ENCODE results near the gene CDC42BPA.
"Not testable (repeated sequence)": the region's sequence is repeated elsewhere in the genome, so short reads cannot be mapped to it uniquely, and the experiment has no call there.

CDC42BPA gene

DNA sequence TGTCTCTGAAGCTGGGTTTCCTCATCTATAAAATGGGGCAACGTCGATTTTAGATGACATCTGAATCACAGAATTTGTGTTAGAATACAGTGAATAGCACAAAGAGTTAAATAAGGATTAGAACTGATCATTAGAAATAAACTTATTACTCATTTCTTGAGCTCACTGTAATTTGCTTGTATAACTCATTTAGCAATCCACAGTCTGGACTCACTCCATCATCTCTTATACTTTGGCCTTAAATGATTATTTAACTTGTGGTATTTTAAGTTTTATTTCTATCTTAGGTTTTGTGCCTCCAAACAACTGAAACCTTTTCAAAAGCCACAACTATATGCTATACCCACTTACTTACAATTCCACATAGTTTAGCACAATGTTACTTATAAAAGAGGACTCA is 128.0 kb downstream of the CDC42BPA start:
- no peak for DNase-seq

DNA sequence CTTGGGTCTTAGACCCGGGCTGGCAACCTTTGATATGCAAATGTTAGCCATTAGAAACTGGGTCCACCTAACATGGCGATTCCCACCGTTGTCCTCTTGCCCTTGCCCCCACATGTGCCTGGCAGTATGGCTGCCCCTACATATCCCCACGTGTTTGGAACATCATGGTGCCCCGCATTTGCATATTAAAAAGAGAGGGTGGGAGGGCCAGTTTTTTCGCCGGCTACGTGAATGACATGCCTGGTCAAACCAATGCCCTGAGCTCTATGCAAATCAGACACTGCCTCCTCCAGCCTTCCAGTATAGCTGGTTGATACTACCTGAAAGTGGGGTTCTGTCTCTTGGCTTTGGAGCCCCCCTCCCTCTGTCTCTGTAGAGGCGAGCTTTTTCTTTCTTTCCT is 133.0 kb downstream of the CDC42BPA start:
- no peak for DNase-seq

DNA sequence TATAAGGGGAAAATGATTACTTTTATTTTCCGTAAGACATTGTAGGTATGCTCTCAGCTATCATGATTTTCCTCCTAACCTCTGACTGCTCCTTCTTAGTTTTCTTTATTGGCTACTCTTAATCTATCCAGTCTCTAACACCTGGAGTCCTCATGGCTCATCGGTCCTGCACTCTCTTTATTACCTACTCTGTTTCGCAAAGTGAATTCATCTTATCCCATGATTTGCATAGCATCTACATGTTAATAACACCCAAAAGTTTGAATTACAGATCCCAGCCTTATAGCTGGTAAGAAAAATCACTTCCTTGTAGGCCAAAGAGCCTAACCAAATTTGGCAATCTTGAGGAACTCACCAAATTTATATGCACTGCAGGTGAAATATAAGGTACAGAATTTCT is 136.3 kb downstream of the CDC42BPA start:
- no peak for DNase-seq

DNA sequence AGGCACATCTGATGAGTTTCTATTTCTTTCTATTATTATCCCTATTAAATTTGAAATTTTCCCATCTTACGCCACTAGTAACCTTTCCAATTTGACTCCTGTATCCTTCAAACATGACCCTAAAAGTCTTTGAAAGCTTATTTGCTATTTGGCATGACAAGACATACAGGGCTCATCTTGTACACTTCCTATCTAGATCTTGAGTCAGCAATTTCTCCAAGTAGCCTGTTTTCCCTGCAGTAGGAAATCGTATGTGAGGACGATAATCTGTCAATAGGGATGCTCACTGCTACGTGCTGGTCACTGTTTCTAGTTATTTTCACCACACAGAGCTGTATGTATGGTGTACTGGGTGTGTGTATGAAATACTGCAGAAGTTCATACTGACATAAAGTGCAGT is 142.7 kb downstream of the CDC42BPA start:
- DNase-seq: no peak

DNA sequence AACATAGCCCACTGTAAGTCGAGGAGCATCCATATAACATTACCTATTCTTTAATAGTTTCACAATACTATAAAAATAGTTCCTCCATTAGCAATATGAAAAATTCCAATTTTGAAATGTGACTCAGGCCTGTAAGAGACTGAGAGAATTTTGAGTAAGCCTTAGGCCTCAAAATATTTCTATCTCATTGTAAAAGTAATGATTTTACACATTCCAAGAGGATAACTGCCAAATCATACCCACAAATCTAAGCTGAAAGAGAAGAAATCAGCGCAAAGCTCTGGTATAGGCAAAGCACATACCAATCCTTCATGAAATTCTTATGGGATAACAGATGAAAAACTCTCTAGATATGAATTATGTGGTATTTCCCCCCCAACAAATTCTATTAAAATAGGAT is 144.1 kb downstream of the CDC42BPA start:
- DNase-seq: no peak

DNA sequence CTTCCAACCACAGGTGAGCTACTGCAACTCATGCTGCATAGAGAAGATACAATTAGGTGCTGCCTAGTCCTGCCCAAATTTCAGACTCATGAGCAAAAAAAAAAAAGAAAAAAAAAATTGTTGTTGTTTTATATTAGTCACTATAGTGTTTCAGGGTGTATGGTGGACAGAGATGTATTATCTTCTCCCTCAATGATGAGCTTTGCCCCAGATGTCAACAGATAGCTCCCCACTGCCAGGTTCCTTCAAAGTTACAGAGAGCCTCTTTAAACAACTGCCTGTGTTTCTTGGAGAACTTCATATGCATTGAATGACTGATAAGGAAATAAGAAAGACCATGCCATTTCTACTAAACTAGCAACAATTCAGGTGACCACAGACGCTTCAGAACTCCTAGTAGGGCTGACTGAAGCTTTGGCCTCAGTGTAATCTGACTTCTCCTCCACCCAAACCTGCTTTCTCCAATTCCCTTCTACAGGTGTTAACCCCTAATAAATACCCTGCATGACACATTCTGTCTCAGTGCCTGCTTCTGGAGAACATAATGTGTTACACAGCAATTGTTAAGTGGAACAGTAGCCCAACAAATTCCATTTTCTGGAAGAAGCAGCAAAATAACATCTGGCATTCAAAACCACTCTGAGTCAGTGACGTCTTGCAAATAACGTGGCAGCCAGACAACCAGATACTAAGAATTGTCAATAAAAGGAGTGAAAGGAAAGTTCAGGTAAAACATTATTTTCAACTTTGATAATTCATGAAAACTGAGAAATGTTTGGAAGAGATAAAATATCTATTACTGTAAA is 147.7 kb downstream of the CDC42BPA start:
- peak; percentile 83 for DNase-seq

DNA sequence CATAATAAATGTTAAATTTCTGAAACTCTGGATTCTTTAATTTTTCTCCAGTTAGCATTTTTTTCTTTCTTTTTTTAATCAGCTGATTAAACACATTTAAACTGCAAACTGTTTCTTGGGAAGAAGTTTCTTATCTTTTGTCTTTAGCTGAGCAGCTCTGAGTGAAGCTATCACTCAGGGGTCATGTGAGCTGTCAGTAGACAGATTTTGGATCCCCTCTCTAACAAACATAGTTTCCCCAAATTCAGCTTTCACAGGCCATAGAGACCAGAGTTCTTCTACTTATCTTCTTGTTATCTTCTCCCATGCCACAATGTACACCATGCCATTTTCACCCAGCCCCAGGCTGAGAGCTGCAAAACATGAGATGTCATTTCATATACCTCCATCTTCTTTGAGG is 148.9 kb downstream of the CDC42BPA start:
- DNase-seq: peak; percentile 52

DNA sequence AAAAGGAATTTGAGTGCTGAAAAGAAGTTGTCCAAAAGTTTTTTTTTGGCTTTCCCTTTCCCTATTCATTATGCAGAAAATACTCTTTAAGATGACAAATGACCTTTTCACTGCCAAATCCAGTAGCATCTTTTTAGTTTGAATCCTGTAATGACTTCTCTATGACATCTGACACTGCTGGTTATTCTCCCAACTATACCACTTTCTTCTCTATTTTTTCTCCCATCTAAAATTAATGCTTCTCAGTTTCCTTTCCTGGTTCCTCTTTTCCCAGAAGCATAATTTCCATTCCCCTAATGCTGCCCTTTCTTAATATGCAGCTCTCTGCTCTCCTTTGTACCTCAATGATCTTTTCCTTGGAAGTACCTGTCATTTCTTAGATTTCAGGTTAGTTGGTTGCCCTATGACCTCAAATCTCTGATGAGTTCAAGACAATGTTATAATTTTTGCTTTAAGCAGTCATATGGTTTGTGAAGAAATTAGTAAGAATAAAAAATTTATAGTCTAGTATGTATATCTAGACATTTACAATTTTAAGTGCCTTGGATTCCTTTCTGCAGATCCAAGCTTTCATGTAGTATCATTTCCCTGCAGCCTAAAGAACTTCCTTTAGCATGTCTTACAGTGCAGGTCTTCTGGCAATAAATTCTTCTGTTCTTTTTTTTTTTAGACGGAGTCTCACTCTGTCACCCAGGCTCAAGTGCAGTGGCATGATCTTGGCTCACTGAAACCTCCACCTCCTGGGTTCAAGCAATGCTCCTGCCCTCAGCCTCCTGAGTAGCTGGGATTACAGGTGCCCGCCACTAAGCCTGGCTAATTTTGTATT is 150.8 kb downstream of the CDC42BPA start:
- no peak for DNase-seq

DNA sequence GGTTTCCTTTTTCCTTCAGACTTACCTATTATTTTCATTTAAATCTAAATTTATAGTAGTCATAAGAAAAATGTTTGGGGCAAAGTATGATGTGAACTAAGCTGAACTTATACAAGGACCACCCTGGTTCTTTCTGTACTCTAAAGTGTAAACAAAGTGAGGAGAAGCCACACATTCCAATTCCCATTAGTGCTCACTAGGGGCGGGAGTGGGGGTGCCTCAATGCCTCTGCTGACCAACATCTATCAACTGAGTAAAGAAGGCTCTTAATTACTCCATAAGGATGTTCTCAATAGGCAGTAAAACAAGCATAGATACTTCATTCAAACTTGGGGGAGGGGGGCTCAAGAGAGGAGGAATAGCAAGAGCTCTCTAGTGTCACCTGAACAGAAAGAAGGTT is 151.7 kb downstream of the CDC42BPA start:
- DNase-seq: no peak

DNA sequence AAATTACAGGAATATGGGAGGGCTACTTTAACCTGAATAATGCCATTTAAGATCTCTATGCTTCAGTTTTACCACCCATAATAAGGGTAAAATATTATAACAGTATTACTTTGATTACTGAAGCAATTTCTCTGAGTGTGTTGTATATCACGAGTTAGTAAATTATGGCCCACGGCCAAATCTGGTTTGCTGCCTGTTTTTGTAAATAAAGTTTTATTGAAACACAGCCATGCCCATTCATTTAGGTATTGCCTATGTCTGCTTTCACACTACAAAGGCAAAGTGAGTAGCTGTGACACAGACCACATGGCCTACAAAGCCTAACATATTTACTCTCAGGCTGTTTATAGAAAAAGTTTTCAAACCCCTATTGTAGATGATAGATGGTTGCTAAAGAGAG is 156.8 kb downstream of the CDC42BPA start:
- no peak for DNase-seq

DNA sequence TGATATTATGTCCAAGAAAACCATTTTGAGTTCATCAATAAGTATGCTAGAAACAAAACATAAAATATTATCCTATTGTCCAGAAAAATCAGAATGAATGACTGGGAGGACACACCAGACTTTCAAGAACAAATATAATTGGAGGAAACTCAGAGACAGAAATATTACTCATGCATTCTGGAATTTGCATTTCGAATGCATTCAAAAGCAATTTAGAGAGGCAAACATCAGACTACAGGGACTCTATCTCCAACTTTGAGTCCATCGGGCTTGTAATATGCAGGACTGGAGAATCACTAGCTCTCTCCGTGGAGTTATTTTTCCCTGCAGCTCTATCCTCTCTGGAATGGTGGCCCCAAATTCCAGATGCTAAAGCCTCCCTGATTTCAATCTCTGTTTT is 161.8 kb downstream of the CDC42BPA start:
- DNase-seq: no peak

DNA sequence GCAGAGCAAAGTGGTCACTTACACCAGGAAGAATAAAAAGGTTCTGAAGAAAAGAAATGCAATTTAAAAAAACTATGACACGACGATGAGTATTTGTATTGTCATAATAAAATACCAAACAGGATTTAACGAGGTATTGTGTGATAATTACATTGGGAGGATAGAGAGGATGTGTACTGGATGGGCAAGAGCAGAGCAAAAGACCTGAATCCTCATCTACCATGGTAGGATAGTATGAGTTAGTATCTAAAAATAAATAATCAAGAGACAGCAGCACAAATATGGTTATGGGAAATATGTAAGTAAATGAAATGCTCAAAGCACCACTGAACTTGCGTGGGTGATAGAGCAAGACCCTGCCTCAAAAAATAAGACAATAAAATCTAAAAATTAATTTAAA is 162.6 kb downstream of the CDC42BPA start:
- DNase-seq: no peak

DNA sequence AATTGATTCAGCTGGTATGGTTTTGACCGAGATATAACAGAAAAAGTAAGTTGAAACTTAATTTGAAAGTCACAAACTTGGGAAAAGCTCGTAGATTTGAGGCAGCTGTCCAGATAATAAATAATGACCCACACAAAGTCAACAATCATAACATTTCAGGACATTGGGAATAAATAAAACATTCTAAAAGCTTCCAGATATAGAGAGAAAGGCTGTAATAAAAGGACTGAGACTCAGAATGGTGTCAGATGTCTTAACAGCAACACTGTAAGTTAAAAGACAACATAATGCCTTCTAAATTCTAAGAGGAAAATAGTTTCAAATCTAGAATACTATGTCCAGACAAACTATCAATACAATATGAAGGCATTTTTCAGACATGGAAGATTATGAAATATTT is 163.3 kb downstream of the CDC42BPA start:
- DNase-seq: no peak

DNA sequence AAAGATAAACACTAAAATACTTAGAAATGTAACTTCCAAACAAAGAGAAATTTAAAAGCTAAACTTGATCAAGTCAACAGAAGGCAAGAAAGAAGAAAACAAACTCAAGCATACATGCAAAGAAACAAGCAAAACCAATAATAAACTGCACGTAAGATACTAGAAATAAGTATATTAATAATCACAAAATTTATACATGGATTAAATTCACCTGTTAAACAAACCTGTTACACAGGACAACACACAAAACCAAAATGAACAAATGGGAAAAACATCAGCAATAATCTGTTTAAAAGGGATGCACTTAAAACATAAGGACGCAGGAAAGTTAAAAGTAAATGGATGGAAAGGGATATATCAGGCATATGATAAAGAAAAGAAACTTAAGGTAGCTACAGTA is 165.8 kb downstream of the CDC42BPA start:
- no peak for DNase-seq

DNA sequence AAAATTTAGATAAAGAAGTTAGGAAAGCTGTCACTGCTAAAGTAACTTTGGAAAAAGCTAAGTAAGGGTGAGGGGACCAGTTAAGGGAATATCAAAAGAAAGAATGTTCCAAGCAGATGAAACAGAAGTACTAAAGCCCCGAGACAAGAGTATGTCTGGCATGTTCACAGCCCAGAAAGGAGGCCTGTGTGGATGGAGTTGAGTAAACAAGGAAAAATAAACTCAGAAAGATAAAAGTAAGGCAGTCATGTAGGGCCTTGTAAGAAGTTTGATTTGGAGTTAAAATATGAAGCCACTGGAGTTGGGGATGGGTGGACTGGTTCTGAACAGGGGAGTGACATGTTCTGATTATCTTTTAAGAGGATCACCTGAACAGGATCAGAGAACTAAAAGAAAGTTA is 177.9 kb downstream of the CDC42BPA start:
- no peak for DNase-seq

DNA sequence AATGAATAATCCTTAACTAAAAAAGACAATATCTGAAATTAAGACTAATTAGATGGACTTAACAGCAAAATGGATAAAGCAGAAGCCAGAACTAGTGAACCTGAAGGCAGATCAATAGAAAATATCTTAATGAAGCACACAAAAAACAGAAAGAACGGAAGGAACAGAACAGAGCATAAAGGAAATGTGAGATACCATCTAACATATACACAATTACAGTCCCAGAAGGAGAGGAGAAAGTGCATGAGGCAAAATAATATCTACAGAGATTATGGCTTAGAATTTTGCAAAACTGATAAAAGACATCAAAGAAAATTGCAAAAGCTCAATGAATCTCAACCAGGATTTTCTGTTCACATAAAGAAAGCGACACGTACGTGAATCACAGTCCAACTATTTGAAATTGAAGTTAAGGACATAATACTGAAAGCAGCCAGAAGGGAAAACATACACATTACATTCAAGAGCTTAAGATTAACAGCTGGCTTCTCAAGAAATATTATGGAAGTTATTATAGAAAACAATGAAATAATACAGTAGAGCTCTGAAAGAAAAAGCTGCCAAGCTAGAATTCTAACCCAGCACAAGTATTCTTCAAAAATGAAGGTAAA is 182.0 kb downstream of the CDC42BPA start:
- DNase-seq: no peak

DNA sequence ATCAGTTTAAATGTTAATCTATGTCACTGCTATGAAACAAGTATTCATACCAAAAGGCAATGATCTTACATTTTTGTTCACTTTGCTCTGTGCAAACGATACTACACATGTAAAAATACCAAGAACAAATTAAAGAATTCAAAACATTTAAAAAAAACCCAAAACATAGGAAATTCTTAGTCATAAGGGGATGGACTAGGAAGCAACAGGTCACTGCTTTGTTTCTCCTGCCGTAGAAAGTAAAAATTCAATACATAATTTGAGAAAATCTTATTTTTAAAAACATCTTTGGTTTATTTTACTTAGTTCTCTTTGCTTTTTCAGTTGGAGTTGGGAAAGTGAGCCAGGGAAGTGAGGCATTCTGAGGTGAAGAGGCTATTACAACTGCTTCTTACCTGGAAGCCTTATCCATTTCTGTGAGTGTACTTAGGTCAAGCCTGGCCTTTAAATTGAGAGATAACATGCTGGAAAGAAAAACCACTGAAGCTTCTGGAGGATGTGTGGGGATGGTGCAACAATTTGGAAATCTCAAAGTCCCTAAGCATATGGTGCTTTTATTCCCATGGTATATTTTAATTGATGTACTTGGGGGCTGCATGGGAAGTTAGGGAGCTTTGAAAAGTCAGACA is 183.5 kb downstream of the CDC42BPA start:
- DNase-seq: peak; percentile 4

DNA sequence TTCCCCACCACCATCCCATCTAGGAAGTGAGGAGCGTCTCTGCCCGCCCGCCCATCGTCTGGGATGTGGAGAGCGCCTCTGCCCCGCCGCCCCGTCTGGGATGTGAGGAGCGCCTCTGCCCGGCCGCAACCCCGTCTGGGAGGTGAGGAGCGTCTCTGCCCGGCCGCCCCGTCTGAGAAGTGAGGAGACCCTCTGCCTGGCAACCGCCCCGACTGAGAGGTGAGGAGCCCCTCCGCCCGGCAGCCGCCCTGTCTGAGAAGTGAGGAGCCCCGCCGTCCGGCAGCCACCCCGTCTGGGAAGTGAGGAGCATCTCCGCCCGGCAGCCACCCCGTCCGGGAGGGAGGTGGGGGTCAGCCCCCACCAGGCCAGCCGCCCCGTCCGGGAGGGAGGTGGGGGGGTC is 185.6 kb downstream of the CDC42BPA start:
- not testable (repeated sequence) for DNase-seq

DNA sequence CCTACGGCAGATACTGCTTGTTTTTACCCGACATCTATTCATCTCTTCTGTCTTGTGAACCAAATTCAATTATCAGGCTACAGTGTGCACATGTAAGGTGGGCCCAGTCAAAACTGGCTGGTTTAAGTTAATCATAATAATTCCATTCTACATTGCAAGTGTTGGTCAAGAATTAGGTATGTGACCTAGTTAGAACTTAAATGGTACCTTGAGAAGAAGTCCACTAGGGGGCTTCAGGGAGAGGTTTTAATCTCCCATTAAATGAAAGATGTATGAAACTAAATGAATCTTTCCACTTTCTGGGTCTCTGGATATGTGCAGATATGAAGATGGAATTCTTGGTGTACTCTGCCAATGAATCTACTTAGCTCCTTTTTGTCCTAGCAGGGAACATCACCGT is 187.1 kb downstream of the CDC42BPA start:
- peak; percentile 70 for DNase-seq

DNA sequence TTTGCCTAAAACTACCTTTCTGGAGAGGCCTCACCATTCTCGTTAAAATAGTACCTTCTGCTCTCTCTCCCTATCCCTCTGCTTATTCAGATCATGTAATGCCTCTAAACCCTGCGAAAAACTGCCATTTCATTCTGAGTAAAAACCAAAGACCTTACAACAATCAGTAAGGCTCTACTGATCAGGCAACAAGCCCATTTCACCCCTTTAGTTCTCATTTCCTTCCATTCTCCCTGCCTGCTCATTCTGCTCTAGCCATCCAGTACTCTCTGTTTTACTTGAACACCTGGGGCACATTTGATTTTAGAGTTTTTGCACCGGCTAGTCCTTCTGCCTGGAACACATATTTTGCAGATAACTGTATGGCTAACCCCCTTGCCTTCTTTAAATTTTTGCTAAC is 190.4 kb downstream of the CDC42BPA start:
- DNase-seq: no peak

DNA sequence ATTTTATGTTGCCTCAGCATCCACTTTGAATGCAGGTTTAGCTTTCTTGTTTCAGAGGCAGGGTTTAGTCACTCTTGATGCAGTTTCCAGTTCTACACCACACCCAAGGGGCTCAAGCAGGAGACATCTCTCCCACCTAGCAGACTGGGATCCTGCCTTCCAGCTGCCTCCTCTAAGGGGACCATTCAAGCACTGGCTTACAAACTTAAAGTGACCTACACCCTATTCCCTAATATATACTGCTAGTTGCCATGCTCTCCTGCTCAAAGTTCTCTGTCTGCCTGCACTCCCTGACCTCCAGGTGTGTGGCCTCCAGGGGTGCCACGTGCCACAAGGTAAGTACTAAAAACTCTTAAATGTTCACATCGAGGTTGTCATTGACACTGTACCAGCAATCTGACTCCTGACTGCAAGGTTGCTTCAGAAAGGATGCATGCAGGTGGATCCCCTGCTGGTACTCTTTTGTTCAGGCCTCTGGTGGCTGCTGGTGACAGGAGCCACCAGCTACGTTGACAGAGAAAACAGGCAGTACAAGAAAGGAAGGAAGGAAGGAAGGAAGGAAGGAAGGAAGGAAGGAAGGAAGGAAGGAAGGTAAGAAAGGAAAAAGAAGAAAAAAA is 192.3 kb downstream of the CDC42BPA start:
- DNase-seq: no peak

DNA sequence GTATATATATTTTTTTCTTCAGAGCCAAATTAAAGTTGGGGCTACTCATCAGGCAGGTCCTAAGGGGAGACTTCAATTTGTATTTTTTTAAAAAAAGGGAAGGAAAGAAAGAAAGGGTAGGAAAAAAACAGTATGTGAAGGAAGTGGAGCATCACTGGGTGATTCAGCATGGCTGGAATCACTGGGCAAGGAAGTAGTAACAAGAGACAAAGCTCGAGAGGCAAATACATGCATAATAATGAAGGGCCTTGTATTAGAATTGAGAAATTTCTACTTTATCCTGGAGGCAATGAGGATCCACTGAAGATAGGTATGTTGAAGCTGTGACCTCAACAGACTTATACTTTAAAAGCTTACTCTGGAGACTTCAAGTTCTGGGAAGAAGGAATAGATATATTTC is 193.8 kb downstream of the CDC42BPA start:
- no peak for DNase-seq

DNA sequence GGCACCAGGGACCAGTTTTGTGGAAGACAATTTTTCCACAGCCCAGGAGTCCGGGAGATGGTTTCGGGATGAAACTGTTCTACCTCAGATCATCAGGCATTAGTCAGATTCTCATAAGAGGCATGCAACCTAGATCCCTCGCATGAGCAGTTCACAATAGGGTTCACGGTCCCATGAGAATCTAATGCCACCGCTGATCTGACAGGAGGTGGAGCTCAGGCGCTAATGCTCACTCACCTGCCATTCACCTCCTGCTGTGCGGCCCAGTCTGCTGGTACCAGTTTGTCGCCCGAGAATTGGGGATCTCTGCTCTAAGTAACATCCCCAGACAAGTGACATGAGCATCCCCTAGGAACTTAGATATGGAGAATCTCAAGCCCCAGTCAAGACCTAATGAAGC is 197.5 kb downstream of the CDC42BPA start:
- no peak for DNase-seq

Data from hematopoietic multipotent progenitor cell treated with erythropoietin and hydrocortisone succinate and interleukin-3 and kit ligand, for 4 days (in vitro differentiated cells).